ENCODE results near the gene NDEL1.

- no peak for TF ChIP-seq CTCF (IDR thresholded peaks at IDR 0.05)
- TF ChIP-seq POLR2A (IDR thresholded peaks at IDR 0.05), result no peak
Observed at GRCh38 chr17:8419305-8419704, 16.4 kb upstream of the NDEL1 start.

Data from right lobe of liver (tissue), 4 donors.